Measurements from ENCODE around the gene PDLIM3.

The PDLIM3 gene

DNA sequence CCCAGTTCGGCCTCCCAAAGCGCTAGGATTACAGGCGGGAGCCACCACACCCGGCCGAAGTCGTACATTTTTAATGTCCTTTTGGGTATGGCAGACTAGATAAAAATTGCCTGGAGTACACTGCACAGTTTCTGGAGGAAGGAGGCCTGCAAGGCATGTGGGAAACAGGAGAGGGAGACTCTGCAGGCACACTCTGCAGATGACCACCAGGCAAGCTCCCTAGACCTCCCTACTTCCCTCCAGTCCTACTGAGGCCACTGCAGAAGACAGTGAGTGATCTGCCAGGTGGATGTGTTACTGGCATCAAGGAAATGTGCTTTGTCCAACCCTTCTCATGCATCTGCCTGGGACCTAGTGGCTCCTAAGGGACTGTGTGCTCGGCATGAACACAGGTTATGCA lies 11.4 kb downstream of the PDLIM3 start:
- no peak overlapping the region for H3K27ac ChIP-seq (replicated peaks)
- TF ChIP-seq SPI1 (IDR thresholded peaks at IDR 0.05; ENCODE audit: borderline replicate concordance, low read depth) (no peak), POLR2AphosphoS5 (IDR thresholded peaks at IDR 0.05; ENCODE audit: low read depth) (no peak), GABPA (IDR thresholded peaks at IDR 0.05; ENCODE audit: low read depth) (no peak)
- TF ChIP-seq, protein P1, sequence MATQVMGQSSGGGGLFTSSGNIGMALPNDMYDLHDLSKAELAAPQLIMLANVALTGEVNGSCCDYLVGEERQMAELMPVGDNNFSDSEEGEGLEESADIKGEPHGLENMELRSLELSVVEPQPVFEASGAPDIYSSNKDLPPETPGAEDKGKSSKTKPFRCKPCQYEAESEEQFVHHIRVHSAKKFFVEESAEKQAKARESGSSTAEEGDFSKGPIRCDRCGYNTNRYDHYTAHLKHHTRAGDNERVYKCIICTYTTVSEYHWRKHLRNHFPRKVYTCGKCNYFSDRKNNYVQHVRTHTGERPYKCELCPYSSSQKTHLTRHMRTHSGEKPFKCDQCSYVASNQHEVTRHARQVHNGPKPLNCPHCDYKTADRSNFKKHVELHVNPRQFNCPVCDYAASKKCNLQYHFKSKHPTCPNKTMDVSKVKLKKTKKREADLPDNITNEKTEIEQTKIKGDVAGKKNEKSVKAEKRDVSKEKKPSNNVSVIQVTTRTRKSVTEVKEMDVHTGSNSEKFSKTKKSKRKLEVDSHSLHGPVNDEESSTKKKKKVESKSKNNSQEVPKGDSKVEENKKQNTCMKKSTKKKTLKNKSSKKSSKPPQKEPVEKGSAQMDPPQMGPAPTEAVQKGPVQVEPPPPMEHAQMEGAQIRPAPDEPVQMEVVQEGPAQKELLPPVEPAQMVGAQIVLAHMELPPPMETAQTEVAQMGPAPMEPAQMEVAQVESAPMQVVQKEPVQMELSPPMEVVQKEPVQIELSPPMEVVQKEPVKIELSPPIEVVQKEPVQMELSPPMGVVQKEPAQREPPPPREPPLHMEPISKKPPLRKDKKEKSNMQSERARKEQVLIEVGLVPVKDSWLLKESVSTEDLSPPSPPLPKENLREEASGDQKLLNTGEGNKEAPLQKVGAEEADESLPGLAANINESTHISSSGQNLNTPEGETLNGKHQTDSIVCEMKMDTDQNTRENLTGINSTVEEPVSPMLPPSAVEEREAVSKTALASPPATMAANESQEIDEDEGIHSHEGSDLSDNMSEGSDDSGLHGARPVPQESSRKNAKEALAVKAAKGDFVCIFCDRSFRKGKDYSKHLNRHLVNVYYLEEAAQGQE (IDR thresholded peaks at IDR 0.05; ENCODE audit: insufficient replicate concordance, low read depth): no peak
- TF ChIP-seq, protein P2, sequence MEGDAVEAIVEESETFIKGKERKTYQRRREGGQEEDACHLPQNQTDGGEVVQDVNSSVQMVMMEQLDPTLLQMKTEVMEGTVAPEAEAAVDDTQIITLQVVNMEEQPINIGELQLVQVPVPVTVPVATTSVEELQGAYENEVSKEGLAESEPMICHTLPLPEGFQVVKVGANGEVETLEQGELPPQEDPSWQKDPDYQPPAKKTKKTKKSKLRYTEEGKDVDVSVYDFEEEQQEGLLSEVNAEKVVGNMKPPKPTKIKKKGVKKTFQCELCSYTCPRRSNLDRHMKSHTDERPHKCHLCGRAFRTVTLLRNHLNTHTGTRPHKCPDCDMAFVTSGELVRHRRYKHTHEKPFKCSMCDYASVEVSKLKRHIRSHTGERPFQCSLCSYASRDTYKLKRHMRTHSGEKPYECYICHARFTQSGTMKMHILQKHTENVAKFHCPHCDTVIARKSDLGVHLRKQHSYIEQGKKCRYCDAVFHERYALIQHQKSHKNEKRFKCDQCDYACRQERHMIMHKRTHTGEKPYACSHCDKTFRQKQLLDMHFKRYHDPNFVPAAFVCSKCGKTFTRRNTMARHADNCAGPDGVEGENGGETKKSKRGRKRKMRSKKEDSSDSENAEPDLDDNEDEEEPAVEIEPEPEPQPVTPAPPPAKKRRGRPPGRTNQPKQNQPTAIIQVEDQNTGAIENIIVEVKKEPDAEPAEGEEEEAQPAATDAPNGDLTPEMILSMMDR (IDR thresholded peaks at IDR 0.05; ENCODE audit: insufficient read depth, low read length): no peak
- DNase-seq (ENCODE audit: low read depth in 1 of 2, low spot score in 1 of 2): no peak
- peaks cover 8% of the 10 kb centered on the region for H3K27me3 ChIP-seq (ENCODE audit: insufficient read depth, poor library complexity, severe bottlenecking)
- no peak overlapping the region for H3K4me3 ChIP-seq (replicated peaks; ENCODE audit: insufficient read depth, low read length)

DNA sequence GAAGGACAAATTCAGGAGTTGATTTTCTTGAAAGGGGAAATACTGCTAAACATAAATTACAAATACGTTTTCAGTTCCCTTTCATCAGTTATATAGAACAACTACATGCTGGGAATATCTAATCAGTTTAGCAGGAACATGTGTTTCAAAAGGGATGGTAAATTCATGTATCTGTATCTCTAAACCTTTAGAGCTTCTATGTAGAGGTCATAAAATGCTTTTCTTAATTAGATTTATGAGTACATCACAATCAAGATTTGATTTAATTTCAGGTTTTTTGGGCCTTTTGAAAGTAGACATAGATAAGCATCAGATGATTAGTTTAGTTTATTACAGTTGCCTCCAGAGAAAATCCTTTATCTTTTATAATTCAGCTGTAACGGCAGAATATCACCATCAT lies 12.9 kb downstream of the PDLIM3 start:
- Histone ChIP-seq H3K27me3 (ENCODE audit: insufficient read depth, poor library complexity, severe bottlenecking) (peaks cover 8% of the 10 kb centered on the region), H3K27ac (replicated peaks) (no peak overlapping the region), H3K4me3 (replicated peaks; ENCODE audit: insufficient read depth, low read length) (no peak overlapping the region)
- no peak for TF ChIP-seq POLR2AphosphoS5 (IDR thresholded peaks at IDR 0.05; ENCODE audit: low read depth)
- TF ChIP-seq, protein P2 (IDR thresholded peaks at IDR 0.05; ENCODE audit: insufficient read depth, low read length): no peak
- no peak for TF ChIP-seq GABPA (IDR thresholded peaks at IDR 0.05; ENCODE audit: low read depth)
- no peak for TF ChIP-seq SPI1 (IDR thresholded peaks at IDR 0.05; ENCODE audit: borderline replicate concordance, low read depth)
- TF ChIP-seq, protein P1 (IDR thresholded peaks at IDR 0.05; ENCODE audit: insufficient replicate concordance, low read depth): no peak
- no peak for DNase-seq (ENCODE audit: low read depth in 1 of 2, low spot score in 1 of 2)

DNA sequence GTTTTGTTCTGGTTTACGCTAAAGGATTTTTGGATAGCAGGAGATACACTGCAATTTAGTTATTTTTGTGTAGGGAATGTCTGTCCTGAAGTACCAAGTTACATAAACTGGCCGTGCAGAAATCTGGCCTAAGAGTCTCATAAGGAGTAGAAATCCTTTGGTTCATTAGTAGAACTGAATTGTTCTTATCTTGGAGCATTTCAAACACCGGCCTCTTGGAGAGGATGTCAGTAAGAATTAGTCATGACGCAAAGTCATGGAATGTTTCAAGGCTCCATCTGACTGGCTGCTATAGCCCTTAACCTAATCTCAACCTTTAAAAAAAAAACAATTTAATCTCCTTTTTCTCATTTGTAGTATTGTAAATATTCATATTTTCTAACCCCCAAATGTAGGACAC lies 15.2 kb downstream of the PDLIM3 start:
- no peak for TF ChIP-seq SPI1 (IDR thresholded peaks at IDR 0.05; ENCODE audit: borderline replicate concordance, low read depth)
- TF ChIP-seq, protein P2 (IDR thresholded peaks at IDR 0.05; ENCODE audit: insufficient read depth, low read length): no peak
- TF ChIP-seq GABPA (IDR thresholded peaks at IDR 0.05; ENCODE audit: low read depth): no peak
- TF ChIP-seq POLR2AphosphoS5 (IDR thresholded peaks at IDR 0.05; ENCODE audit: low read depth): no peak
- TF ChIP-seq, protein P1 (IDR thresholded peaks at IDR 0.05; ENCODE audit: insufficient replicate concordance, low read depth): no peak
- no peak overlapping the region for H3K4me3 ChIP-seq (replicated peaks; ENCODE audit: insufficient read depth, low read length)
- DNase-seq (ENCODE audit: low read depth in 1 of 2, low spot score in 1 of 2): no peak
- H3K27me3 ChIP-seq (ENCODE audit: insufficient read depth, poor library complexity, severe bottlenecking): peaks cover 20% of the 10 kb centered on the region
- no peak overlapping the region for H3K27ac ChIP-seq (replicated peaks)
